Activated CD4-positive, alpha-beta T cell treated with anti-CD3 and anti-CD28 coated beads for 24 hours (primary cell): ENCODE measurements around the gene FRMD3.

ENCODE experiments used
- DNase-seq, 2 donors: peaks; one replicate each; pipeline ENCODE4 v3.0.0-alpha.2; 2020; ENCODE audit warnings: low read depth in 2 of 2

FRMD3 gene

GRCh38 chr9:83234541-83234940 is 303.7 kb downstream of the FRMD3 start:
- no peak for DNase-seq

- no peak for DNase-seq
Measured at GRCh38 chr9:83233647-83234046, 304.6 kb downstream of the FRMD3 start.

- DNase-seq = no peak
Measured at GRCh38 chr9:83231039-83231438, 307.2 kb downstream of the FRMD3 start.

- DNase-seq = no peak
Measured at GRCh38 chr9:83220730-83221129, 317.5 kb downstream of the FRMD3 start.

GRCh38 chr9:83219924-83220438 is 318.2 kb downstream of the FRMD3 start:
- no peak for DNase-seq

GRCh38 chr9:83219154-83219923 is 318.9 kb downstream of the FRMD3 start:
- DNase-seq = peak in 1 of 2 donors; percentile 8

- DNase-seq = no peak
Measured at GRCh38 chr9:83218411-83219090, 319.6 kb downstream of the FRMD3 start.

GRCh38 chr9:83209188-83209731 is 328.9 kb downstream of the FRMD3 start:
- DNase-seq = no peak

GRCh38 chr9:83208065-83208850 is 329.9 kb downstream of the FRMD3 start:
- DNase-seq = no peak

- no peak for DNase-seq
Measured at GRCh38 chr9:83204047-83204446, 334.2 kb downstream of the FRMD3 start.

GRCh38 chr9:83200531-83200930 is 337.7 kb downstream of the FRMD3 start:
- DNase-seq = no peak

GRCh38 chr9:83199832-83200231 is 338.4 kb downstream of the FRMD3 start:
- DNase-seq = no peak

- no peak for DNase-seq
Measured at GRCh38 chr9:83199240-83199639, 339.0 kb downstream of the FRMD3 start.

GRCh38 chr9:83198371-83198770 is 339.8 kb downstream of the FRMD3 start:
- no peak for DNase-seq

GRCh38 chr9:83197591-83197990 is 340.6 kb downstream of the FRMD3 start:
- DNase-seq = no peak

- no peak for DNase-seq
Measured at GRCh38 chr9:83196946-83197345, 341.3 kb downstream of the FRMD3 start.
